HEK293 (cell line): ENCODE measurements around the gene SORL1.

Experiments used
- CTCF ChIA-PET: fragments of 350-600 bp; formaldehyde crosslinking; extraction: SDS; loops from one replicate; lab custom pipeline; 2021; ENCODE audit warnings: antibody characterized with exemption; lab: Yijun Ruan, JAX
- POLR2A ChIA-PET: fragments of 300-600 bp; formaldehyde crosslinking; extraction: SDS; loops from one replicate; lab custom pipeline; 2020; ENCODE audit warnings: antibody characterized with exemption, inconsistent platforms; lab: Yijun Ruan, JAX
- H3K27ac ChIP-seq: fragments of 200-500 bp; sonication (Bioruptor generic); 2 replicates; pipeline ENCODE4 v1.5.1; 2014; ENCODE audit warnings: low read depth, low read length, control low read depth, inconsistent platforms; ENCODE audit errors: extremely low read depth
- H3K36me3 ChIP-seq, 2 experiments: fragments of 200-500 bp in 1 of 2; sonication (Bioruptor generic) in 1 of 2; 1 replicate in 1 of 2; 2 replicates in 1 of 2; pipeline ENCODE4 v1.5.1; 2014 to 2017; ENCODE audit warnings: inconsistent platforms in 2 of 2, low read length in 2 of 2; ENCODE audit not compliant: control insufficient read depth in 2 of 2, insufficient read depth in 1 of 2
- H3K4me1 ChIP-seq: fragments of 200-500 bp; sonication (Bioruptor generic); 2 replicates; pipeline ENCODE4 v1.5.1; 2014; ENCODE audit warnings: mild to moderate bottlenecking, low read length, inconsistent platforms; ENCODE audit not compliant: control insufficient read depth, insufficient read depth
- H3K4me3 ChIP-seq: 2 replicates; pipeline ENCODE4 v1.5.1; 2011; ENCODE audit warnings: low read depth, mild to moderate bottlenecking, control low read depth, low read length, moderate library complexity
- H3K9me3 ChIP-seq: fragments of 200-500 bp; sonication (Bioruptor generic); 2 replicates; pipeline ENCODE4 v1.5.1; 2014; ENCODE audit warnings: low read depth, low read length, inconsistent platforms; ENCODE audit not compliant: control insufficient read depth, insufficient read depth
- GLI2 ChIP-seq: fragments of 450-650 bp; formaldehyde crosslinking; IDR thresholded peaks from 2 replicates; pipeline ENCODE4; 2017; ENCODE audit warnings: missing biosample characterization, missing genetic modification characterization, low read depth, borderline replicate concordance
- GLI4 ChIP-seq: fragments of 450-650 bp; formaldehyde crosslinking; IDR thresholded peaks from 2 replicates; pipeline ENCODE4 v1.5.1; 2016; ENCODE audit warnings: missing biosample characterization, missing genetic modification characterization
- SP2 ChIP-seq: fragments of 450-650 bp; formaldehyde crosslinking; IDR thresholded peaks from 2 replicates; pipeline ENCODE4 v1.5.1; 2016; ENCODE audit warnings: missing biosample characterization, missing genetic modification characterization
- ZFP37 ChIP-seq: fragments of 450-650 bp; formaldehyde crosslinking; IDR thresholded peaks from 2 replicates; pipeline ENCODE4 v1.5.1; 2016; ENCODE audit warnings: missing biosample characterization, missing genetic modification characterization
- ZNF26 ChIP-seq: fragments of 450-650 bp; formaldehyde crosslinking; IDR thresholded peaks from 2 replicates; pipeline ENCODE4 v1.5.1; 2016; ENCODE audit warnings: missing biosample characterization, missing genetic modification characterization
- ZNF324 ChIP-seq: fragments of 450-650 bp; formaldehyde crosslinking; IDR thresholded peaks from 2 replicates; pipeline ENCODE4 v1.5.1; 2016; ENCODE audit warnings: missing biosample characterization, missing genetic modification characterization
- ZNF423 ChIP-seq: fragments of 450-650 bp; formaldehyde crosslinking; IDR thresholded peaks from 2 replicates; pipeline ENCODE4 v1.5.1; 2016; ENCODE audit warnings: missing biosample characterization, missing genetic modification characterization
- ZNF530 ChIP-seq: fragments of 450-650 bp; formaldehyde crosslinking; IDR thresholded peaks from 2 replicates; pipeline ENCODE4 v1.5.1; 2016; ENCODE audit warnings: low read depth, missing biosample characterization, missing genetic modification characterization
- ZSCAN18 ChIP-seq: fragments of 450-650 bp; formaldehyde crosslinking; IDR thresholded peaks from 2 replicates; pipeline ENCODE4 v1.5.1; 2016; ENCODE audit warnings: missing biosample characterization, missing genetic modification characterization
- TF ChIP-seq, protein P1 (sequence below): fragments of 450-650 bp; formaldehyde crosslinking; IDR thresholded peaks from 2 replicates; pipeline ENCODE4 v1.5.1; 2016; ENCODE audit warnings: missing biosample characterization, missing genetic modification characterization
- TF ChIP-seq, protein P2 (sequence below): fragments of 450-650 bp; formaldehyde crosslinking; IDR thresholded peaks from 2 replicates; pipeline ENCODE4 v1.5.1; 2016; ENCODE audit warnings: missing biosample characterization, missing genetic modification characterization
- TF ChIP-seq, protein P3 (sequence below): fragments of 450-650 bp; formaldehyde crosslinking; IDR thresholded peaks from 2 replicates; pipeline ENCODE4 v1.5.1; 2016; ENCODE audit warnings: missing biosample characterization, missing genetic modification characterization
- TF ChIP-seq, protein P4 (sequence below): fragments of 450-650 bp; formaldehyde crosslinking; IDR thresholded peaks from 2 replicates; pipeline ENCODE4 v1.5.1; 2017; ENCODE audit warnings: missing biosample characterization, missing genetic modification characterization

The SORL1 gene

GRCh38 chr11:121483805-121484480, 31.8 kb downstream of the SORL1 start:
- Histone ChIP-seq H3K36me3 (no peaks in the 10 kb centered on the region), H3K4me3 (no peak overlapping the region), H3K4me1 (no peaks in the 10 kb centered on the region), H3K27ac (no peak overlapping the region), H3K9me3 (no peaks in the 10 kb centered on the region)
- TF ChIP-seq, protein P1, sequence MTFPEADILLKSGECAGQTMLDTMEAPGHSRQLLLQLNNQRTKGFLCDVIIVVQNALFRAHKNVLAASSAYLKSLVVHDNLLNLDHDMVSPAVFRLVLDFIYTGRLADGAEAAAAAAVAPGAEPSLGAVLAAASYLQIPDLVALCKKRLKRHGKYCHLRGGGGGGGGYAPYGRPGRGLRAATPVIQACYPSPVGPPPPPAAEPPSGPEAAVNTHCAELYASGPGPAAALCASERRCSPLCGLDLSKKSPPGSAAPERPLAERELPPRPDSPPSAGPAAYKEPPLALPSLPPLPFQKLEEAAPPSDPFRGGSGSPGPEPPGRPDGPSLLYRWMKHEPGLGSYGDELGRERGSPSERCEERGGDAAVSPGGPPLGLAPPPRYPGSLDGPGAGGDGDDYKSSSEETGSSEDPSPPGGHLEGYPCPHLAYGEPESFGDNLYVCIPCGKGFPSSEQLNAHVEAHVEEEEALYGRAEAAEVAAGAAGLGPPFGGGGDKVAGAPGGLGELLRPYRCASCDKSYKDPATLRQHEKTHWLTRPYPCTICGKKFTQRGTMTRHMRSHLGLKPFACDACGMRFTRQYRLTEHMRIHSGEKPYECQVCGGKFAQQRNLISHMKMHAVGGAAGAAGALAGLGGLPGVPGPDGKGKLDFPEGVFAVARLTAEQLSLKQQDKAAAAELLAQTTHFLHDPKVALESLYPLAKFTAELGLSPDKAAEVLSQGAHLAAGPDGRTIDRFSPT (tag by site-specific recombination) = no peak
- no peak for TF ChIP-seq ZFP37
- TF ChIP-seq, protein P2, sequence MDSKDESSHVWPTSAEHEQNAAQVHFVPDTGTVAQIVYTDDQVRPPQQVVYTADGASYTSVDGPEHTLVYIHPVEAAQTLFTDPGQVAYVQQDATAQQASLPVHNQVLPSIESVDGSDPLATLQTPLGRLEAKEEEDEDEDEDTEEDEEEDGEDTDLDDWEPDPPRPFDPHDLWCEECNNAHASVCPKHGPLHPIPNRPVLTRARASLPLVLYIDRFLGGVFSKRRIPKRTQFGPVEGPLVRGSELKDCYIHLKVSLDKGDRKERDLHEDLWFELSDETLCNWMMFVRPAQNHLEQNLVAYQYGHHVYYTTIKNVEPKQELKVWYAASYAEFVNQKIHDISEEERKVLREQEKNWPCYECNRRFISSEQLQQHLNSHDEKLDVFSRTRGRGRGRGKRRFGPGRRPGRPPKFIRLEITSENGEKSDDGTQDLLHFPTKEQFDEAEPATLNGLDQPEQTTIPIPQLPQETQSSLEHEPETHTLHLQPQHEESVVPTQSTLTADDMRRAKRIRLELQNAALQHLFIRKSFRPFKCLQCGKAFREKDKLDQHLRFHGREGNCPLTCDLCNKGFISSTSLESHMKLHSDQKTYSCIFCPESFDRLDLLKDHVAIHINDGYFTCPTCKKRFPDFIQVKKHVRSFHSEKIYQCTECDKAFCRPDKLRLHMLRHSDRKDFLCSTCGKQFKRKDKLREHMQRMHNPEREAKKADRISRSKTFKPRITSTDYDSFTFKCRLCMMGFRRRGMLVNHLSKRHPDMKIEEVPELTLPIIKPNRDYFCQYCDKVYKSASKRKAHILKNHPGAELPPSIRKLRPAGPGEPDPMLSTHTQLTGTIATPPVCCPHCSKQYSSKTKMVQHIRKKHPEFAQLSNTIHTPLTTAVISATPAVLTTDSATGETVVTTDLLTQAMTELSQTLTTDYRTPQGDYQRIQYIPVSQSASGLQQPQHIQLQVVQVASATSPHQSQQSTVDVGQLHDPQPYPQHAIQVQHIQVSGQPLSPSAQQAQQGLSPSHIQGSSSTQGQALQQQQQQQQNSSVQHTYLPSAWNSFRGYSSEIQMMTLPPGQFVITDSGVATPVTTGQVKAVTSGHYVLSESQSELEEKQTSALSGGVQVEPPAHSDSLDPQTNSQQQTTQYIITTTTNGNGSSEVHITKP (tag by site-specific recombination) = no peak
- no peak for TF ChIP-seq ZNF423 (tag by site-specific recombination)
- TF ChIP-seq, protein P3, sequence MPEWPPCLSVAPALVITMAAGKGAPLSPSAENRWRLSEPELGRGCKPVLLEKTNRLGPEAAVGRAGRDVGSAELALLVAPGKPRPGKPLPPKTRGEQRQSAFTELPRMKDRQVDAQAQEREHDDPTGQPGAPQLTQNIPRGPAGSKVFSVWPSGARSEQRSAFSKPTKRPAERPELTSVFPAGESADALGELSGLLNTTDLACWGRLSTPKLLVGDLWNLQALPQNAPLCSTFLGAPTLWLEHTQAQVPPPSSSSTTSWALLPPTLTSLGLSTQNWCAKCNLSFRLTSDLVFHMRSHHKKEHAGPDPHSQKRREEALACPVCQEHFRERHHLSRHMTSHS (tag by site-specific recombination) = no peak
- TF ChIP-seq ZSCAN18 (tag by site-specific recombination) = no peak
- no peak for TF ChIP-seq ZNF530 (tag by site-specific recombination)
- no peak for TF ChIP-seq ZNF324
- TF ChIP-seq, protein P4, sequence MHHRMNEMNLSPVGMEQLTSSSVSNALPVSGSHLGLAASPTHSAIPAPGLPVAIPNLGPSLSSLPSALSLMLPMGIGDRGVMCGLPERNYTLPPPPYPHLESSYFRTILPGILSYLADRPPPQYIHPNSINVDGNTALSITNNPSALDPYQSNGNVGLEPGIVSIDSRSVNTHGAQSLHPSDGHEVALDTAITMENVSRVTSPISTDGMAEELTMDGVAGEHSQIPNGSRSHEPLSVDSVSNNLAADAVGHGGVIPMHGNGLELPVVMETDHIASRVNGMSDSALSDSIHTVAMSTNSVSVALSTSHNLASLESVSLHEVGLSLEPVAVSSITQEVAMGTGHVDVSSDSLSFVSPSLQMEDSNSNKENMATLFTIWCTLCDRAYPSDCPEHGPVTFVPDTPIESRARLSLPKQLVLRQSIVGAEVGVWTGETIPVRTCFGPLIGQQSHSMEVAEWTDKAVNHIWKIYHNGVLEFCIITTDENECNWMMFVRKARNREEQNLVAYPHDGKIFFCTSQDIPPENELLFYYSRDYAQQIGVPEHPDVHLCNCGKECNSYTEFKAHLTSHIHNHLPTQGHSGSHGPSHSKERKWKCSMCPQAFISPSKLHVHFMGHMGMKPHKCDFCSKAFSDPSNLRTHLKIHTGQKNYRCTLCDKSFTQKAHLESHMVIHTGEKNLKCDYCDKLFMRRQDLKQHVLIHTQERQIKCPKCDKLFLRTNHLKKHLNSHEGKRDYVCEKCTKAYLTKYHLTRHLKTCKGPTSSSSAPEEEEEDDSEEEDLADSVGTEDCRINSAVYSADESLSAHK (tag by site-specific recombination) = no peak
- no peak for TF ChIP-seq ZNF26 (tag by site-specific recombination)
- TF ChIP-seq GLI2 (tag by site-specific recombination) = no peak
- TF ChIP-seq SP2 = no peak
- TF ChIP-seq GLI4 = no peak
- ChIA-PET CTCF (no interaction called here), POLR2A (interaction anchor here (0.9 kb wide), 1 partner anchor 17 kb away, joined by 3 read pairs; no protein-coding TSS in a partner anchor)
